OCI-M2 (cell line): ENCODE data around the gene PYURF.

Experiments used
- DNase-seq: peaks from one replicate; lab custom pipeline; 2025; ENCODE audit not compliant: unreplicated experiment; lab: John Stamatoyannopoulos, UW

PYURF gene

GRCh38 chr4:88514557-88515511, 8.7 kb downstream of the PYURF start:
- DNase-seq: no peak

DNA sequence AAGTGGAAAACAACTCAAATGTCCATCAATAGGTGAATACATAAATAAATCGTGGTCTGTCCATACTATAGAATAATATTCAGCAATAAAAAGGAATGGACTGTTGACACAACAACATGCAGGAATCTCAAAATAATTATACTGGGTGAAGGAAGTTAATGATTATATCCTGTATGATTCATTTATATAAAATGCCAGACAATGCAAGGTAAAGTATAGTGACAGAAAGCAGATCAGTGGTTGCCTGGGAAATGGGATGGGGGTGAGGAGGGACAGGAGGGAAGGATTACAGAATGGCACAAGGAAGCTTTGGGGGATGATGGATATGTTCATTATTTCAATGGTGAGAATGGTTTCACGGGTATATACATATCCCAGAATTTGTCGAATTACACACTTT, 12.3 kb downstream of the PYURF start:
- no peak for DNase-seq

- no peak for DNase-seq
Measured at GRCh38 chr4:88503344-88503743, 20.2 kb downstream of the PYURF start.

GRCh38 chr4:88497859-88498409, 25.6 kb downstream of the PYURF start:
- DNase-seq: no peak

- no peak for DNase-seq
Measured at GRCh38 chr4:88489100-88489761, 34.3 kb downstream of the PYURF start.

DNA sequence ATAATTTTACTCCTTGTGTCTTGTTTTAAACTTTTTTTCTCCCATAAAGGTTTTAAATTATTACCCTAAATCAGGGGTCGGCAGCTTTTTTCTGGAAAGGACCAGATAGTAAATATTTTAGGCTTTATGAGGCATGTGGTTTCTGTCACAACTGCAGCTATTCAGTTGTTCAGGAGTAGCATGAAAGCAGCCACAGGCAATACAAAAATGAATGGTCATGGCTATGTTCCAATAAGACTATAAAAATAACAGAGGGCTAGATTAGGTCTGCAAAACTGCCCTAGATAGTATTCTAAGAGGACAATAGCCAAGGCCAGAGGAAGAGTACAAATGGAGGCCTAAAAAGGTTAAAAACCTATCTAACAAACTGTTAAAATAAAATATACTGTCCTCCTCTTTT, 42.0 kb downstream of the PYURF start:
- no peak for DNase-seq

GRCh38 chr4:88478247-88478646, 45.3 kb downstream of the PYURF start:
- no peak for DNase-seq

DNA sequence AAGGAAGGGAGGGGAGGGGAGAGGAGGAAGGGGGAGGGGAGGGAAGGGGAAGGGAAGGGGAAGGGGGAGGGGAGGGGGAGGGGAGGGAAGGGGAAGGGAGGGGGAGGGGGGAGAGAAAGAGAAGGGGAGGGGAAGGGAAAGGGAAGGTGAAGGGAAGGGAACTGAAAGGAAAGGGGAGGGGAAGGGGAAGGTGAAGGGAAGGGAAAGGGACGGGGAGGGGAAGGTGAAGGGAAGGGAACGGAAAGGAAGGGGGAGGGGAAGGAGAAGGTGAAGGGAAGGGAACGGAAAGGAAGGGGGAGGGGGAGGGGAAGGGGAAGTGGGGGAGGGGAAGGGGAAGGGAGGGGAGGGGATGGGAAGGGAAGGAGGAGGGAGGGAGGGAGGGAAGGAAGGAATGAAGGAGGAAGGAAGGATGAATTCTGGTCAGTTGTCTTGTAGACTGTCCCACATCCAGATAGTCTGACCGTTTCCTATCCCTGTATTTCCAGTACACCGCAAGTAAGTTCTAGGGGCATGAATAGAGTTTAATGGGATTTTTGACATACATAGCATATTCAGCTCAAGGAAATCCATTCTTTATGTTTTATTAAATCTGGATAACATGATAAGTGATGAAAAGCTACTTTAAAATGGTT, 46.2 kb downstream of the PYURF start:
- no peak for DNase-seq
